ENCODE data around the gene SCAPER. TPM values are rescaled to one million over a fixed set of nuclear protein-coding genes. Genes with fewer than 3 reads are reported as not detected.

The SCAPER gene
- polyA plus RNA-seq, 2 of the 4 experiments (the other 2 are of a cell fraction) = 4.9 to 5.5 TPM

- ChIA-PET CTCF (interaction anchor here (1.0 kb wide), 1 partner anchor 12 kb away, joined by 3 read pairs; no protein-coding TSS in a partner anchor), POLR2A (no interaction called here)
- Histone ChIP-seq H3K4me1 (no peaks in the 10 kb centered on the region), H3K4me2 (no peak overlapping the region), H3K4me3 (no peak overlapping the region), H3K9me3 (no peaks in the 10 kb centered on the region), H3K27ac (no peak overlapping the region)
- ATAC-seq (no peak), FAIRE-seq (no peak), DNase-seq (ENCODE audit: low read depth in 1 of 2, low spot score in 1 of 2) (no peak)
- WGBS (ENCODE audit: missing lambda C conversion rate) = 90% methylated on average over 4 of the region's 4 CpGs
- TF ChIP-seq JUNB (IDR thresholded peaks at IDR 0.05) (no peak), NR3C1 (IDR thresholded peaks at IDR 0.05) (no peak), HOXB13 (CRISPR knock-in tag; IDR thresholded peaks at IDR 0.05; ENCODE audit: low read depth) (no peak), ESRRA (IDR thresholded peaks at IDR 0.05; ENCODE audit: borderline replicate concordance, low read length) (no peak), E2F6 (IDR thresholded peaks at IDR 0.05; ENCODE audit: borderline replicate concordance, low read depth) (no peak), MAFK (IDR thresholded peaks at IDR 0.05; ENCODE audit: partially characterized antibody) (peak; percentile 77), CHD4 (IDR thresholded peaks at IDR 0.05; ENCODE audit: borderline replicate concordance) (no peak), FOSL2 (IDR thresholded peaks at IDR 0.05) (no peak), FOSL2 (CRISPR knock-in tag; IDR thresholded peaks at IDR 0.05) (peak; percentile 33; the same call in 1 of the 2 replicates), ELK1 (IDR thresholded peaks at IDR 0.05; ENCODE audit: low read depth, low read length) (no peak), PHF8 (IDR thresholded peaks at IDR 0.05; ENCODE audit: borderline replicate concordance, low read depth) (no peak)
These were observed 92.8 kb downstream of the SCAPER start for GRCh38 chr15:76812381-76812780.

GRCh38 chr15:76809412-76810103, 95.6 kb downstream of the SCAPER start:
- Histone ChIP-seq H3K9me3 (no peaks in the 10 kb centered on the region), H3K4me3 (no peak overlapping the region), H3K4me1 (peaks cover 13% of the 10 kb centered on the region), H3K27ac (no peak overlapping the region), H3K4me2 (no peak overlapping the region)
- 79% methylated on average over 3 of the region's 3 CpGs for WGBS (ENCODE audit: missing lambda C conversion rate)
- FAIRE-seq = peak; percentile 78
- ChIA-PET POLR2A (no interaction called here), CTCF (interaction anchor here (1.0 to 1.1 kb wide), 2 partner anchors 10 to 16 kb away, joined by 3 read pairs; no protein-coding TSS in a partner anchor)
- DNase-seq (ENCODE audit: low read depth in 1 of 2, low spot score in 1 of 2) = no peak
- no peak for TF ChIP-seq HES2 (IDR thresholded peaks at IDR 0.05)
- no peak for TF ChIP-seq SMC3 (IDR thresholded peaks at IDR 0.05)
- TF ChIP-seq HOXB13 (CRISPR knock-in tag; IDR thresholded peaks at IDR 0.05; ENCODE audit: low read depth) = no peak
- no peak for TF ChIP-seq ZC3H11A (IDR thresholded peaks at IDR 0.05)
- no peak for TF ChIP-seq CTCF (IDR thresholded peaks at IDR 0.05)
- TF ChIP-seq HMGXB4 (CRISPR knock-in tag; IDR thresholded peaks at IDR 0.05; ENCODE audit: borderline replicate concordance) = no peak
- TF ChIP-seq ESRRA (IDR thresholded peaks at IDR 0.05; ENCODE audit: borderline replicate concordance, low read length) = no peak
- no peak for TF ChIP-seq HDAC2 (IDR thresholded peaks at IDR 0.05)
- no peak for TF ChIP-seq USF2 (IDR thresholded peaks at IDR 0.05)
- no peak for TF ChIP-seq CHD4 (IDR thresholded peaks at IDR 0.05; ENCODE audit: borderline replicate concordance)
- no peak for ATAC-seq

All from A549 (cell line).